GM10266 (cell line): ENCODE data around the gene PDE9A.
"Not testable (repeated sequence)": the region's sequence is repeated elsewhere in the genome, so short reads cannot be mapped to it uniquely, and the experiment has no call there.

Experiments used
- DNase-seq: peaks from one replicate; pipeline ENCODE4 v3.0.0; 2012; ENCODE audit errors: extremely low spot score
- TF ChIP-seq, protein P1 (sequence below): IDR thresholded peaks from 2 replicates; pipeline ENCODE4 v1.5.1; 2012; ENCODE audit warnings: mild to moderate bottlenecking, low read depth; ENCODE audit not compliant: control insufficient read depth, insufficient read depth; ENCODE audit errors: missing control alignments

The PDE9A gene

DNA sequence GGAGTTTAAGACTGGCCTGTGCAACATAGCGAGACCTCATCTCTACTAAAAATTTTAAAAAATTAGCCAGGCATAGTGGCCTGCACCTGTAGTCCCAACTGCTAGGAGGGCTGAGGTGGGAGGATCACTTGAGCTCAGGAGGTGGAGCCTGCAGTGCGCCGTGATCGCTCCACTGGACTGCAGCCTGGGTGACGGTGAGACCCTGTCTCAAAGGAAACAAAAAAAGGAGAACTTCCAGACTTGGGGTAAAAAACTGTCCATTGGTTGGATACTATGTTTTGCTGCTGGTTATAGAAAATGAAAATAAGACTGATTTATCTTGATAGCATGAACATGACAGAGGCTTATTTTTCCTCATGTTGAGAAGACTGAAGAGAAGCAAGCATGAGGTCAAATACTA is 146.5 kb downstream of the PDE9A start:
- DNase-seq: no peak
- TF ChIP-seq, protein P1, sequence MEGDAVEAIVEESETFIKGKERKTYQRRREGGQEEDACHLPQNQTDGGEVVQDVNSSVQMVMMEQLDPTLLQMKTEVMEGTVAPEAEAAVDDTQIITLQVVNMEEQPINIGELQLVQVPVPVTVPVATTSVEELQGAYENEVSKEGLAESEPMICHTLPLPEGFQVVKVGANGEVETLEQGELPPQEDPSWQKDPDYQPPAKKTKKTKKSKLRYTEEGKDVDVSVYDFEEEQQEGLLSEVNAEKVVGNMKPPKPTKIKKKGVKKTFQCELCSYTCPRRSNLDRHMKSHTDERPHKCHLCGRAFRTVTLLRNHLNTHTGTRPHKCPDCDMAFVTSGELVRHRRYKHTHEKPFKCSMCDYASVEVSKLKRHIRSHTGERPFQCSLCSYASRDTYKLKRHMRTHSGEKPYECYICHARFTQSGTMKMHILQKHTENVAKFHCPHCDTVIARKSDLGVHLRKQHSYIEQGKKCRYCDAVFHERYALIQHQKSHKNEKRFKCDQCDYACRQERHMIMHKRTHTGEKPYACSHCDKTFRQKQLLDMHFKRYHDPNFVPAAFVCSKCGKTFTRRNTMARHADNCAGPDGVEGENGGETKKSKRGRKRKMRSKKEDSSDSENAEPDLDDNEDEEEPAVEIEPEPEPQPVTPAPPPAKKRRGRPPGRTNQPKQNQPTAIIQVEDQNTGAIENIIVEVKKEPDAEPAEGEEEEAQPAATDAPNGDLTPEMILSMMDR: no peak

DNA sequence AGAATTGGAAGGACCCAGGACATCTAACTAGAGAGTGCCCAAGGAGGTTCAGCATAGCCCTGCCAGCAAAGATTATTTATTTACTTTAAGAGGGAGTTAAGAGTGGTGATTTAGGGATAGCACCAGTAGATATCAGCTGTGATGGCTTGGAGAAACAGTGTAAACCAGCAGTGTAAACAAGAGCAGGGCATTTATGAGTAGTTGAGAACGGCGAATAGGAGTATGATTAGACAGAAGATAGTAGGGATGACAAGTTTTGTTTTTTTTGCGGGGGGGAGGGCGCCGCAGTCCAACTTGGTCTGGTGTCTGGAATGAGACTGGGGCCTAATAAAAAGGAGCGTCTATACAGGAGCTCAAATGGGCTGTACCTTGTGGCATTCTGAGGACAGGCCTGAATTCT is 148.2 kb downstream of the PDE9A start:
- not testable (repeated sequence) for DNase-seq

DNA sequence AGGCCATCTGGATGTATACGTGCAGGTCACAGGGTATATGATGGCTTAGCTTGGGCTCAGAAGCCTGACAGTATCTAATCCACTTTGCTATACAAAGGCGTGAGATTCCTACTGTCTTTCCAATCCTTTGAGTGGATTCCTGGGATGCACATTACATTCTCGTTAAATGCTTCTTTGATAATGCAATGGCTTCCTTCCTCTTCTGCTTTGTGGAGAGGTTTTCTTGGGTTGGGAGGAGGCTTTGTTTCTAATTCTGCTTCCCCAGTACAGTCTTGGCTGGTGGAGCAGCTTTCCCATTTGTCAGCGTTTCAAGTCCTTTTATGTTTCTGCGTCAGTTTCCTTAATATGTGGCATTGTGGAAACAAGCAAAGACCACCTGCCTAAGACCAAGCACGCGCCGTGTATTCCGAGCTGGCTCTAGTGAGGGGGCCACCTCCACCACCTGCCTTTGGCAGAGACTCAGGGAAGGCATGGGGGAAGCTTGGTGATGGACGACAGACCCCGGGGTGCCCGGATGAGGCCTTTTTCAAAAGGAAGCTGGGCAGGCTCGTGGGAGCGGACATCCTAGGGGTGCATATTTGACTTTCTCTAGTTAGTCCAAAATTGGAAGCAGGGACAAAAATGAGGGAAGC is 153.2 kb downstream of the PDE9A start:
- no peak for DNase-seq
- TF ChIP-seq, protein P1: no peak

DNA sequence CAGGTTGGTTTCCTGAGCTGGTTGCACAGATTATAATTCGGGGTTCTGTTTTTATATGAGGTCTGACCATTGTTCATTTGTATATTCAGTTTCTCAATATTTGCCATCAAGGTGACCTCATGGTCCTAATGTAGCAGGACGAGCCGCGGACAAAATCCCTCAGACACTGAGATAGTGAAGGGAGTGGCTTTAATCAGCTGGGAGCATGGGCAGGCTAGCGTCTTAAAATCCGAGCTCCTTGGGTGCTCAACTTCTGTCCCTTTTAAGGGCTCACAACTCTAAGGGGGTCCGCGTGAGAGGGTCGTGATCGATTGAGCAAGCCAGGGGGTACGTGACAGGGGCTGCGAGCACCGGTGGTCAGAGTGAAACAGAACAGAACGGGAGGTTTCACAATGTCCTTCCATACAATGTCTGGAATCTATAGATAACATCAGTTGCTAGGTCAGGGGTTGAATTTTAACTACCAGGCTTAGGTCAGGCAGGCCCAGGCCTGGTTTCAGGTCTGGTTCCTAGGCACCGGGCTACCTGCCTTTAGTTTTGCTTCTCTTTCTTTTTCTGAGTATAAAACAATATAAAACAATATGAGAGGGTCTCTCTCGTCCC is 154.0 kb downstream of the PDE9A start:
- DNase-seq: not testable (repeated sequence)

DNA sequence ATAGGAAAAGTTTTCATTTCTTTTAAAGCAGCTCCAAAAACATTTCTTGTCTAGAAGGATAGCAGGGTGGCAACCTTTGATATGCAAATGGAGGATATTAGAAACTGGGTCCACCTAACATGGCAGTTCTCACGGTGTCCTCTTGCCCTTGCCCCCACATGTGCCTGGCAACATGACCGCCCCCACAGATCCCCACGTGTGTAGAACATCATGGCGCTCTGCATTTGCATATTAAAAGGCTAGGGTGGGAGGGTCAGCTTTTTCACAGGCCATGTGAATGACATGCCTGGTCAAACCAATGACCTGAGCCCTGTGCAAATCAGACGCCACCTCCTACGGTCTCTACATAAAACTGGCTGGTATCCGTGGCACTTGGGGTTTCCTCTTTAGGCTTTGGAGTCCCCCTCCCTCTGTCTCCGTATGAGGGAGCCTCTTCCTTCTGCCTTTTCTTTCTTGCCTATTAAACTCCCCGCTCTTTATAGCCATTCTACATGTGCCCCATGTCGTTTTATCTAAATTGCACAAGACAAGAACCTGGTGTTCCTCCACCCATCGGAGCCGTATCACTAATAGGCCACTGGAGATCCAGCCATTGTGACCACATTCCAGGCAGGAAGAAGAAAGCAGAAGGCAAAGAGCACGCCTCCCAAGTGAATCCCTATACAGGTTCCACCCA is 154.7 kb downstream of the PDE9A start:
- TF ChIP-seq, protein P1: no peak
- no peak for DNase-seq

DNA sequence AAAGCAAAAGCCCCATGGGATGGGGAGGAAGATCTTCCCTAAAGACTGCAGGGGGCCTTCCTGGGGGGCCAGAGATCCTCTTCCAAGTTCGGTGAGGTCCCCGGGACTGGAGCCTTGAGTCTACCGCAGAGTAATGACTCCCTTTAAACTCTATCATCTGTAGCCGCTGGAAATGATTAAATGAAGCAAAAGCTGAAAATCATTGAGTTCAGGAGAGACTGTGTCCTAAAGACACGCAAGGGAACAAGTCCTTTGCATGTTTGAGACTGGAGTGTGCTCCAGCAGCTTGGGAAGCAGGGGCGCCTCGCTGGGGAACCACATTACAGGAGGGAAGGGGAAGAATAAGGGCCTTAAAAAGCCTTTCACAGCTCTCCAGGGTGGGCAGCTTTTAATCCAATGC is 155.8 kb downstream of the PDE9A start:
- TF ChIP-seq, protein P1: no peak
- DNase-seq: no peak

DNA sequence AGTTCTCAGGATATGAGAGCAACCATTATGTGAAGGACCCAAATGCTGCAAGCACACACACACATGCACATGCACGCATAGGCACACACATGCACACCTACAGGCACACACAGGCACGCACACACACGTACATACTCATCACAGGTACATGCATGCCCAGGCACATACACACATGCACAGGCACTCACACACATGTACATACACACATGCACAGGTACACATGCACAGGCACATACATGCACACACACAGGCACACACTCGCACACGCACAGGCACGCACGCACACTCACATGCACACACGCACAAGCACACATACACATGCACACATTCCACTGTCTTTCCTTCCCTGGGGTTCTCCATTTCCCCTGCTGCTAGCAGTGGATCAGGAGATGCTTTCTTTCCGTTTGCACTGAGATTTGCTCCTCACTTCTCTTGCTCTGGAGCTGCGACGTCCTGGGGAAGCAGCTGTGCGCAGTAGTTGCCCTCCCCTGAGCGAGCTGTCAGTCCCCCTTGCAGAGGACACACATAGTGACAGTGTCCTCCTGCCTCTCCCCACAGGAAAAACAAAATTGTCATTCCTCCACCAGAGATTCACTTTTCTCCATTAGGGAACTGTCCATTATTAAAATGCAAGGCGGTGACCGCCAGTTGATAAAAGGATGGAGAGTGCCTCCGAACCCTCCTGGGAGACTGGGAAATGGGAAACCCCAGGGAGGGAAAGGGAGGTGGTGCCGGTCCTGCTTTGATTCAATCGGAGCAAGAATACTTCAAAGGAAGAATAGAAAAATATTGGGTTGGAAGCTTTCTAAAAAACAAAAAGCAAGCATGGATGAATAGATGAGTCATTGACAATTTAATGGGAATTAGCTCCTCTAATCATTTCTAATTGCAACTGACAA is 156.4 kb downstream of the PDE9A start:
- no peak for DNase-seq
- TF ChIP-seq, protein P1: no peak

DNA sequence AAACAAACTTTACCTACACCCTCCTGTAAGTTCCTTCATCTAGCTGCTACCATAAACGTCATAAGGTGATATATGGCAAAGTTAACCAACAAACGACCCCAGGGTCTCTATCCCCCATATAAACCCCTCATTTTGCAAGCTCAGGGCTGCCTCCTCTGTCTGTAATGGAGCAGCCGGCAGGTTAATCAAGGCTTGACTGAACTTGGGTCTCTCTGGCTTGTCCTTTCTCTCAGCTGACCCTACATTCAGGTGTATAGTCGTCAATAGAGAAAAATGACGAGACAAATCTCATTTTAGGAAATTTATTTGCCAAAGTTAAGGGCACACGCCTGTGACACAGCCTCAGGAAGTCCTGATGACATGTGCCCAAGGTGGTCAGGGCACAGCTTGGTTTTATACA is 158.5 kb downstream of the PDE9A start:
- DNase-seq: no peak
- TF ChIP-seq, protein P1: no peak

DNA sequence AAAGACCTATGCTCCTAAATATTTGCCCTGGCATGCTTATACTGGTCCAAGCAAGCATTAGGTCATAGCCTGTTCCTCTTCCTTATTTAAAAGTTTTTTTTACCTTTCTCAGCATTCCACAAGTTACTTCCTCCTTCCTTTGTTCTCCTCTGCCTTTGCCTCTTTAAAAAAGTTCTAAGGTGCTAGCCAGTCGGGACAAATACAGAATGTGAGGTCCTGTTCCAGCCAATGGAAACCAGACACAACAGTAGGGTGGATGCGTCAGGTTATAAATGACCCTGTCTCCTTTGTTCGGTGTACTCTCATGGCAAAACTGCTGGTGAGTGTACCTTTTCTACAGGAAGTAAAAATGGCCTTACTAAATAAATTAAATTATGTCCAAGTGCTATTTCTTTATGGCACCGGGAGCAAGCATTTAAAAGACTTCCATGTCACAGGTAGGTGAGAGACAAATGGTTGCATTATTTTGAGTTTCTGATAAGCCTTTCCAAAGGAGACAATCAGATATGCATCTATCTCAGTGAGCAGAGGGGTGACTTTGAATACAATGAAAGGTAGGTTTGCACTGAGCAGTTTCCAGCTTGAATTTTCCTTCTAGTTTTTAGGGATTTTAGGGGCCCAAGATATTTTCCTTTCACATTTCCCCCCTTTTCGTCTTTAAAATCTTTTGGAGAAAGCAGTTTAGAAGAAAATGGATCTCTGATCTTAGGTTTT is 159.3 kb downstream of the PDE9A start:
- DNase-seq: not testable (repeated sequence)
